Ascending aorta (tissue), 2 donors: ENCODE measurements around the gene CHRNG. TPM values are rescaled to one million over a fixed set of nuclear protein-coding genes. Genes with fewer than 3 reads are reported as not detected.

Source experiments
- DNase-seq, 2 donors: peaks; one replicate each; pipeline ENCODE4 v3.0.0-alpha.2; 2019; ENCODE audit warnings: low spot score in 2 of 2
- H3K27ac ChIP-seq, 2 donors: fragments of 200-600 bp; sonication (generic); one replicate each; pipeline ENCODE4 v1.5.1; 2016 to 2017; ENCODE audit warnings: mild to moderate bottlenecking in 1 of 2
- H3K27me3 ChIP-seq: fragments of 200-600 bp; sonication (generic); one replicate; pipeline ENCODE4 v1.5.1; 2017
- H3K36me3 ChIP-seq, 2 donors: fragments of 200-600 bp; sonication (generic); one replicate each; pipeline ENCODE4 v1.5.1; 2016
- H3K4me1 ChIP-seq, 2 donors: fragments of 200-600 bp; sonication (generic); one replicate each; pipeline ENCODE4 v1.5.1; 2016 to 2017; ENCODE audit warnings: mild to moderate bottlenecking in 1 of 2
- H3K4me3 ChIP-seq, 2 donors: fragments of 200-600 bp; sonication (generic); one replicate each; pipeline ENCODE4 v1.5.1; 2016 to 2017; ENCODE audit warnings: mild to moderate bottlenecking in 1 of 2
- H3K9me3 ChIP-seq, 2 donors: fragments of 200-600 bp; sonication (generic); one replicate each; pipeline ENCODE4 v1.5.1; 2016
- CTCF ChIP-seq, 3 experiments: fragments of 200-600 bp in 2 of 3; fragments of 450-650 bp in 1 of 3; sonication (generic) in 2 of 3; IDR thresholded peaks; one replicate each; pipeline ENCODE4 v1.5.1; 2016 to 2019; ENCODE audit warnings: antibody characterized with exemption in 3 of 3, mild to moderate bottlenecking in 1 of 3, moderate library complexity in 1 of 3
- intact Hi-C: fragments of 100-400 bp; cut with DNase I; formaldehyde crosslinking; loops from one replicate; pipeline ENCODE4 v1.15.1; 2023
- total RNA-seq: library from RNA; depleted of rRNA; stranded (reverse); fragments of >200 nt; gene quantifications from one replicate; pipeline ENCODE4 v1.1.0, GENCODE V29; 2016

Gene CHRNG
- total RNA-seq, 1 donor from 2014 or later, result not detected

DNA sequence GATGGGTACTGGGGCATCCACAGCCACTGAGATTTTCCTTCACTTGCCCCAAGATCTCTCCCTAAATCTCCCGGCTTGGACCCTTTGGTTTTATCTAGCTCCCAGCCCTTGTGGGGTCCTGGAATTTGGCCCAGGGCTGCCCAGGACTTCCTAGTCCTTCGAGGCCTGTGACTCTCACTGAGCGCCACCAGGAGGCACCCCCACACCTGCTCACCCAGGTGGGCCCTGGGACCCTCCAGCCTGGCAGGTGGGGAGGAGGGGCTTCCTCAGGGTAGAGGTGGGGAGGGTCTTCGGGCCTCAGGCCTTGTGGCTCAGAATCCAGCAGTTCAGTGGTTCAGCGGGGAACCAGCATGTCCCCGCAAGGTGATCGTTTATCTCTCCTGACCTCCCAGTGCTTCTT is 31.2 kb upstream of the CHRNG start:
- Histone ChIP-seq H3K27me3 (no peaks in the 10 kb centered on the region), H3K4me3 (no peak overlapping the region), H3K4me1 (peaks cover 3% of the 10 kb centered on the region in 2 donors), H3K36me3 (no peaks in the 10 kb centered on the region), H3K27ac (no peak overlapping the region), H3K9me3 (no peaks in the 10 kb centered on the region)
- no peak for TF ChIP-seq CTCF (IDR thresholded peaks at IDR 0.05)
- intact Hi-C loops, result no loop called here
- no peak for DNase-seq

DNA sequence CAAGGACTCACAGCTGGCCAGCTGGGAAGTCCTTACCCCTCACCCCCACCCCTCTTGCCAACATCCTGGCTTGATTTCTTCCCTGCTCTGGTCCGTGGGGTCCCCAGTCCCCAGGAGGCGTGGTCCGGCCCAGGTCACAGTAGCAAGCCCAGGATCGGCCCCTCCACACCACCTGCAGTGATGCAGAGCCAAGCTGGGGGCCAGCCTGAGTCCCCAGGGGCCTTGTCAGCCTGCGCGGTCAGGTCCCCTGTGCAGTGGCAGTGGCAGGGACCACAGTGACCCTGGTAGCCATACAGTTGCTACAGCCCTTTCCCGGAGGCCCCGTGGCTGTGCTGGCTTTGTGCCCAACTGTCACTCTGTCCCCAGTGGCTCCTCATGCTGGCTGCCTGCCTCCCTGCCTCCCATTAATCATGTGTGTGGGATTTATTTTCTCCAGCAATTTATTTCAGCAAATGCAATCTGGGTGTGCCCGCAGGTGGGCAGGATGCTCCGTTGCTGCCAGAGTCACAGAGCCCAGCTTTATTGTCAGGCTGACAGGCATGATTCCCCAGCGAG is 28.1 kb upstream of the CHRNG start:
- H3K4me3 ChIP-seq, result no peak overlapping the region
- no peak for TF ChIP-seq CTCF (IDR thresholded peaks at IDR 0.05)
- intact Hi-C loops, result no loop called here
- no peaks in the 10 kb centered on the region for H3K9me3 ChIP-seq
- H3K36me3 ChIP-seq, result no peaks in the 10 kb centered on the region
- H3K4me1 ChIP-seq, result no peaks in the 10 kb centered on the region
- H3K27ac ChIP-seq, result no peak overlapping the region
- H3K27me3 ChIP-seq, result no peaks in the 10 kb centered on the region
- no peak for DNase-seq

GRCh38 chr2:232512602-232513001 is 26.9 kb upstream of the CHRNG start:
- DNase-seq, result no peak
- TF ChIP-seq CTCF (IDR thresholded peaks at IDR 0.05), result no peak
- intact Hi-C loops, result no loop called here
- Histone ChIP-seq H3K4me1 (no peaks in the 10 kb centered on the region), H3K27me3 (no peaks in the 10 kb centered on the region), H3K4me3 (no peak overlapping the region), H3K36me3 (no peaks in the 10 kb centered on the region), H3K9me3 (no peaks in the 10 kb centered on the region), H3K27ac (no peak overlapping the region)

GRCh38 chr2:232513353-232513752 is 26.1 kb upstream of the CHRNG start:
- Histone ChIP-seq H3K27me3 (no peaks in the 10 kb centered on the region), H3K27ac (no peak overlapping the region), H3K4me1 (no peaks in the 10 kb centered on the region), H3K9me3 (no peaks in the 10 kb centered on the region), H3K36me3 (no peaks in the 10 kb centered on the region), H3K4me3 (no peak overlapping the region)
- no peak for DNase-seq
- intact Hi-C loops, result no loop called here
- TF ChIP-seq CTCF (IDR thresholded peaks at IDR 0.05), result no peak

- intact Hi-C loops, result no loop called here
These were observed 23.9 kb upstream of the CHRNG start for GRCh38 chr2:232515639-232516038.

More at GRCh38 chr2:232515639-232516038, 23.9 kb upstream of the CHRNG start:
- H3K4me3 ChIP-seq, result no peak overlapping the region
- H3K27ac ChIP-seq, result no peak overlapping the region
- H3K9me3 ChIP-seq, result no peaks in the 10 kb centered on the region
- H3K4me1 ChIP-seq, result no peaks in the 10 kb centered on the region
- no peak for DNase-seq
- H3K36me3 ChIP-seq, result no peaks in the 10 kb centered on the region
- no peak for TF ChIP-seq CTCF (IDR thresholded peaks at IDR 0.05)
- H3K27me3 ChIP-seq, result no peaks in the 10 kb centered on the region
